Raji (cell line): ENCODE results near the gene SULT1C3.

ENCODE experiments used
- POLR2A ChIP-seq: IDR thresholded peaks from 2 replicates; pipeline ENCODE4 v1.6.1; 2011; ENCODE audit warnings: low read depth, low read length, control low read depth; ENCODE audit not compliant: insufficient read depth

The SULT1C3 gene

GRCh38 chr2:108228537-108228936, 11.2 kb upstream of the SULT1C3 start:
- TF ChIP-seq POLR2A = no peak

GRCh38 chr2:108229875-108230274, 9.9 kb upstream of the SULT1C3 start:
- TF ChIP-seq POLR2A = no peak

GRCh38 chr2:108235577-108235976, 4.2 kb upstream of the SULT1C3 start:
- no peak for TF ChIP-seq POLR2A

- TF ChIP-seq POLR2A = no peak
Observed at GRCh38 chr2:108236676-108237335, 3.0 kb upstream of the SULT1C3 start.

GRCh38 chr2:108240966-108241365, 1.2 kb downstream of the SULT1C3 start:
- TF ChIP-seq POLR2A = no peak

GRCh38 chr2:108243566-108243965, 3.8 kb downstream of the SULT1C3 start:
- TF ChIP-seq POLR2A = no peak

- TF ChIP-seq POLR2A = no peak
Observed at GRCh38 chr2:108244667-108245414, 5.1 kb downstream of the SULT1C3 start.

GRCh38 chr2:108253106-108253505, 13.3 kb downstream of the SULT1C3 start:
- TF ChIP-seq POLR2A = no peak

GRCh38 chr2:108257757-108258331, 18.1 kb downstream of the SULT1C3 start:
- no peak for TF ChIP-seq POLR2A

GRCh38 chr2:108260773-108261172, 21.0 kb downstream of the SULT1C3 start:
- TF ChIP-seq POLR2A = no peak

GRCh38 chr2:108262036-108262435, 22.3 kb downstream of the SULT1C3 start:
- no peak for TF ChIP-seq POLR2A

- TF ChIP-seq POLR2A = no peak
Observed at GRCh38 chr2:108263401-108263800, 23.6 kb downstream of the SULT1C3 start.

GRCh38 chr2:108266218-108266617, 26.4 kb downstream of the SULT1C3 start:
- no peak for TF ChIP-seq POLR2A

- TF ChIP-seq POLR2A = no peak
Observed at GRCh38 chr2:108267101-108267500, 27.3 kb downstream of the SULT1C3 start.

- TF ChIP-seq POLR2A = no peak
Observed at GRCh38 chr2:108268001-108268400, 28.2 kb downstream of the SULT1C3 start.

GRCh38 chr2:108270346-108270745, 30.6 kb downstream of the SULT1C3 start:
- TF ChIP-seq POLR2A = no peak
